Gastroesophageal sphincter (tissue), 3 donors: ENCODE results near the gene PDXP.

Source experiments
- EP300 ChIP-seq: sonication (generic); formaldehyde crosslinking; IDR thresholded peaks from one replicate; pipeline ENCODE4 v1.6.1; 2017; ENCODE audit warnings: antibody characterized with exemption, mild to moderate bottlenecking
- POLR2A ChIP-seq, 2 donors: fragments of 450-650 bp; IDR thresholded peaks; one replicate each; pipeline ENCODE4 v1.6.1; 2017; ENCODE audit warnings: antibody characterized with exemption in 2 of 2, mild to moderate bottlenecking in 2 of 2, moderate library complexity in 1 of 2
- POLR2AphosphoS5 ChIP-seq: sonication (generic); formaldehyde crosslinking; IDR thresholded peaks from one replicate; pipeline ENCODE4 v1.6.1; 2017; ENCODE audit warnings: antibody characterized with exemption
- TF ChIP-seq, protein P1 (sequence below), 4 experiments: fragments of 200-600 bp in 2 of 4; fragments of 450-650 bp in 2 of 4; sonication (generic) in 1 of 4; IDR thresholded peaks; one replicate each; pipeline ENCODE4 v1.5.1; 2017 to 2019; ENCODE audit warnings: antibody characterized with exemption in 4 of 4, mild to moderate bottlenecking in 2 of 4, moderate library complexity in 2 of 4

DNA sequence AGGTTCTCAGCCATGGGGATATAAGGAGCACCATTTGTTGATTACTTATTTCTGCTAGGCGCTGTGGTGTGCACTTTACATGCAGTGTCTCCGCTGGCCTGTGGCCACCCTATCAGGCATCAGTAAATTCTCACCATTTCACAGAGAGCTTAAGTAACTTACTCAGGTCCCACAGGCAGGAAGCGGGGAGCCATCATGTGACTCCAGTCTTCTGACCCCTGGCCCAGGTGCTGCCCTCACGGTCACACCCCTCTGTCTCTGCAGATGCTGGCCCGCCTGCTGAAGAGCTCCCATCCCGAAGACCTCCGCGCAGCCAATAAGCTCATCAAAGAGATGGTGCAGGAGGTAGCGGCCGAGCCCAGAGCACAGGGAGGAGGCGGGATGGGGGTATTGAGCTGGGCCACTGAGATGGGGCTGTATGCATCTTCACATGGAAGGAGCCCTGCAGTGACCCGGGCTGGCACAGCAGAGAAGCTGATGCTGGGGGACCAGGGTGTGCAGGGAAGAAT, 37.1 kb upstream of the PDXP start:
- TF ChIP-seq, protein P1, sequence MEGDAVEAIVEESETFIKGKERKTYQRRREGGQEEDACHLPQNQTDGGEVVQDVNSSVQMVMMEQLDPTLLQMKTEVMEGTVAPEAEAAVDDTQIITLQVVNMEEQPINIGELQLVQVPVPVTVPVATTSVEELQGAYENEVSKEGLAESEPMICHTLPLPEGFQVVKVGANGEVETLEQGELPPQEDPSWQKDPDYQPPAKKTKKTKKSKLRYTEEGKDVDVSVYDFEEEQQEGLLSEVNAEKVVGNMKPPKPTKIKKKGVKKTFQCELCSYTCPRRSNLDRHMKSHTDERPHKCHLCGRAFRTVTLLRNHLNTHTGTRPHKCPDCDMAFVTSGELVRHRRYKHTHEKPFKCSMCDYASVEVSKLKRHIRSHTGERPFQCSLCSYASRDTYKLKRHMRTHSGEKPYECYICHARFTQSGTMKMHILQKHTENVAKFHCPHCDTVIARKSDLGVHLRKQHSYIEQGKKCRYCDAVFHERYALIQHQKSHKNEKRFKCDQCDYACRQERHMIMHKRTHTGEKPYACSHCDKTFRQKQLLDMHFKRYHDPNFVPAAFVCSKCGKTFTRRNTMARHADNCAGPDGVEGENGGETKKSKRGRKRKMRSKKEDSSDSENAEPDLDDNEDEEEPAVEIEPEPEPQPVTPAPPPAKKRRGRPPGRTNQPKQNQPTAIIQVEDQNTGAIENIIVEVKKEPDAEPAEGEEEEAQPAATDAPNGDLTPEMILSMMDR (IDR thresholded peaks at IDR 0.05), result no peak
- no peak for TF ChIP-seq POLR2A (IDR thresholded peaks at IDR 0.05)
- TF ChIP-seq EP300, result no peak
- TF ChIP-seq POLR2AphosphoS5, result no peak
